CD4-positive, alpha-beta T cell treated with Interferon gamma for 1 hour (primary cell): ENCODE measurements around the gene COTL1.

Experiments used
- DNase-seq: peaks from one replicate; pipeline ENCODE4 v3.0.0-alpha.2; 2020

COTL1 gene

GRCh38 chr16:84617791-84618580 lies at the start of gene COTL1:
Gene COTL1, minus strand, starts transcription at chr16:84618078. Its CDS starts 164 bp downstream, at chr16:84617914.
- DNase-seq, result peak; percentile 94

GRCh38 chr16:84665843-84666242 lies 48.0 kb upstream of the COTL1 start:
- DNase-seq, result no peak

DNA sequence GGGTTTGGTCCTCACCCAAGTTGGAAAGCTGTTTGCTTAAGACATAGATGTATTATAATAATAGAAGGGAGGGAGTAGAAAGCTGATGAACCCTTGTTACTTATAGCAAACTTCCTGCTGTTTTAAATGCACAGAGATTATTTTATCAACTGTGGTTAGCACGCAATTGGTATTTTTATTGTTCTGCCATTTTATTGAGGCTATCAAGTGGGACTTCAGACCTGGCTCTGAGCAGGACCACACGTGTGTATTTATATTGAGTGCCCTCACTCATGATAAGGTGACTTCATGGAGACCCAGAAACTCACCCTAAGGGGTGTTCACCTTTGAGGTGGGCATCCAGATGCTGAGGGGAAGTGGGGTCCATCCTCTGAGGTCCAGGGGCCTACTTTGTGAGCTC lies 47.5 kb upstream of the COTL1 start:
- DNase-seq, result no peak

DNA sequence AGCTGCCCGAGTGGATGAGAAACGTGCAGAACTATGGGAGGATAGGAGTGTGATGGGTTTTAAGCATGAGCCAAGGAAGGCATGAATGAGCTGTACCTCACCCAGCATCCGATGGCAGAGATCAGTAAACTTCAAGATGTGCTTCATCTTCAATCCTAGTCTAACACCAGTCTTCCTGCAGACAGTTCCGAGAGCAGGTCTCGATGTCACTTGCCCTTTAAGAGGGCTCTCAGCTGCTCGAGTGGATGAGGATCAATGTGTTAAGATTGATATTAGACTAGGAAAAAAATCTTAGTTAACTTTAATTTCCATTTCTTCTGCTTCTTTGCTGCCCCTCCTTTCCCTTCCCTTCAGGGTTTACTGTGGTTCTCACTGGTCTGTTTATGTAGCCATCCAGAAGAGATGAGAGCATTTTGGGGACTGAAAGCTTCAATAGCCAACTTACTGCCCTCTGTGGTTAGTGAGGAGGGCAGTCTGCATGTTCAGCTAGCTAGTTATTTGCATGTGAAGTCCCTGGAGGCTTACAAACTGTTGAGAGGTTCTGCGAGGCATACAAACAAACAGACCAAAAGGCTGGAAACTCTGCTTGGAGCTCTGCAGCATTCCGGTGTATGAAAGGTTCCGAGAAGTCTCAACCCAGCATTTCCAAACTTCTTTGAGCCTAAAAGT lies 45.7 kb upstream of the COTL1 start:
- no peak for DNase-seq

DNA sequence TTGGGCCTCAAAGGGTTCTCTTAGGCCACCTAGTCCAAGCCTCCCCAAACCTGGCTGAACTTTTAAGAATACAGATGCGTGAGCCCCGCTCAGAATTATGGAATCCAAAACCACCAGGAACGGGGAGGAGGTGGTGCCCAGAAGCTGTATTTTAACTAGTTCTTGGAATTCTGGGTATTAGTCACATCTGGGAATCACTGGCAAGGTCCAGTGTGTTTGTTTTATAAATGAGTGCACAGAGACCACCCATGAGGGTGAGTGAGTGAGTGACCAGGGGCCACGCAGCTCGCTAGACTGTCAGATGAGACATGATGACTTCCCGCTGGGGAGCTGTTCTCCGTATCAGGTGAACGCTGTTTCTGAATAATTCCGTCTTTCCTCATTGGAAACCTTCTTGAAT lies 44.6 kb upstream of the COTL1 start:
- DNase-seq, result no peak

GRCh38 chr16:84661418-84662060 lies 43.7 kb upstream of the COTL1 start:
- no peak for DNase-seq

DNA sequence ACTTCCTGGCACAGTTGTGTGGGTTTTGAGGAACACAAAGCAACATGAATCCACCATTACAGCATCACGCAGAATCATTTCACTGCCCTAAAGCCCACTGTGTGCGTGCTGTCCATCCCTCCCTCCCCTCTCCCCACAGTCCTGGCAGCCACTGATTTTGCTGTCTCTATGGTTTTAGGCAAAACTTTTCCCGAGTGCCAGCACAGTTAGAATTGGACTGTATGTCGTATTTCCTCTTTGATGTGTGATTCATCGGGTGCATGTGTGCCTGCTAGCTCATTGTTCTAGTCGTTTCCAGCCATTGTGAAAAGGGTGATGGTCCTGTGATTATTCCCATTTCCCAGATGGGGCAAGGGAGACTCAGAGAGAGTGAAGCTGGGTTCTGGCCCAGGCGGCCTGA lies 43.1 kb upstream of the COTL1 start:
- no peak for DNase-seq

DNA sequence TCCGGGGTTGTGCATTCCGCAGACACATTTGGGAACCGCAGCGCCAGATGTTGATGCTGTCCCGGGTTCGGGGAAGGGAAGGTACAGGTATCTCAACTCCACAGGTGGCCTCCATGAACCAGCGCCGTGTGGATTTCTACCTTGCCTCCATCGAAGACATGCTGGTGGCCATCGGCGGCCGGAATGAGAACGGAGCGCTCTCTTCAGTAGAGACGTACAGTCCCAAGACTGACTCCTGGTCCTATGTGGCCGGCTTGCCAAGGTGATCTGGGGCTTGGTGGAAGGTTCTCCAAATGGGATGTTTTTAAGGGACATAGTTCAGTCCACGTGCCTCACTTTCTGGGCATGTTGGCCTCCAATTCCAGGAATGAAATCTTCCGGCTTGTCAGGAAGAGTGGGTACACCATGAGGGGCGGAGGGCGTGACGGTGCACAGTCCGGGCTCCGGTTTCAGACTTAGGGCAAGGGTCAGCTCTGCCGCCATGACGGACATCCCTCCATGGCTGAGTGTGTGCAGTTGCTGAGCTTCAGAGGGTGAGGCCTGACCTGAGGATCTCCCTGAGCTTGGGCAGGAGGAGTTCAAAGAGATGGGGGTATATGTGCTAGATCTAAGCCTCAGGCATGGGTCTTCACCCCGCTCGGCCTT lies 41.9 kb upstream of the COTL1 start:
- DNase-seq, result no peak

GRCh38 chr16:84658690-84659089 lies 40.8 kb upstream of the COTL1 start:
- DNase-seq, result no peak

DNA sequence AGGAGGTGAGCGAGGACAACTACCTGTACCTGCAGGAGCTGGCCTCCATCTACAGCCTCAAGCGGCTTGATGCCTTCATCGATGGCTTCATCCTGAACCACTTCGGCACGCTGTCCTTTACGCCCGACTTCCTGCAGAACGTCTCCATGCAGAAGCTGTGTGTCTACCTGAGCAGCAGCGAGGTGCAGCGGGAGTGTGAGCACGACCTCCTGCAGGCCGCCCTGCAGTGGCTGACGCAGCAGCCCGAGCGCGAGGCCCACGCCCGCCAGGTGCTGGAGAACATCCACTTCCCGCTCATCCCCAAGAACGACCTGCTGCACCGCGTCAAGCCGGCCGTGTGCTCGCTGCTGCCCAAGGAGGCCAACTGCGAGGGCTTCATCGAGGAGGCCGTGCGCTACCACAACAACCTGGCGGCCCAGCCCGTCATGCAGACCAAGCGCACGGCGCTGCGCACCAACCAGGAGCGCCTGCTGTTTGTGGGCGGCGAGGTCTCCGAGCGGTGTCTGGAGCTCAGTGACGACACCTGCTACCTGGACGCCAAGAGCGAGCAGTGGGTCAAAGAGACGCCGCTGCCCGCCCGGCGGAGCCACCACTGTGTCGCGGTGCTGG lies 39.5 kb upstream of the COTL1 start:
- DNase-seq, result no peak

- DNase-seq, result no peak
Observed at GRCh38 chr16:84656649-84657048, 38.8 kb upstream of the COTL1 start.

DNA sequence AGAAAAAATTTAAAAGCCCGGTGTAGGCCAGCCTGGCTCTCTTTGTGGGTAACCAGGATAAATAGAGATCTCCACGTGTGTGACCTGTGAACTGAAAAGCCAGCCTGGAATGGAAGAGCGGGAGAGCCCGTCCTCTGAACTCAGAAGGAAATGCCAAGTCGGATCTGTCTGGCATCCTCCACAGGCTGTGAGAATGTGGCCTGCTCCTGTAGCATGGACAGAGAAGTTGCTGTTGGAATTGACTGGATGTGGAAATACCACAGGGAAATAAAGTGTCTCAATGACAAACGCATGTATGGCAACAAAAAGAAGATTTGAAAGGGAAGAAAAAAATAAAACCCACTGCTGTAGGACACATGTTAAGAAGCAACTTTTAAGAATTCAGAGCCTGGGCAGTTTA lies 37.1 kb upstream of the COTL1 start:
- DNase-seq, result no peak

GRCh38 chr16:84654238-84654637 lies 36.4 kb upstream of the COTL1 start:
- DNase-seq, result no peak

DNA sequence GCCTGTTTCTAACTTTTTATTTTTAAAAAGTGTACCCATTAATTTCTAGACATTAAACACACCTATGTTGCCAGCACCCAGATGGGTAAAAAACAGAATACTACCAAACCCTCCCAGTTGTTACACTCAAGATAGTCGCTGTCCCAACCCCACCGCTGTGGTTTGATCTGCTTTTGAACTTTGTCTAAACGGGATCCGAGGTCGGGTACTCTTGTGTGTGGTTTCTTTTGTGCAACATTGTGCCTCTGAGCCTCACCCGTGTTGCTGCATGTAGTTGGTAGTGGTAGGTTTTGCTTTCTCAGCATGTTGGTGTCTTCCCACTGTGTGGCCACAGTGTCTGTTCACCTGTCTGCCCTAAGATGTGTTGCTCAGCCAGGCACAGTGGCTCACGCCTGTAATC lies 34.7 kb upstream of the COTL1 start:
- DNase-seq, result peak; percentile 19

DNA sequence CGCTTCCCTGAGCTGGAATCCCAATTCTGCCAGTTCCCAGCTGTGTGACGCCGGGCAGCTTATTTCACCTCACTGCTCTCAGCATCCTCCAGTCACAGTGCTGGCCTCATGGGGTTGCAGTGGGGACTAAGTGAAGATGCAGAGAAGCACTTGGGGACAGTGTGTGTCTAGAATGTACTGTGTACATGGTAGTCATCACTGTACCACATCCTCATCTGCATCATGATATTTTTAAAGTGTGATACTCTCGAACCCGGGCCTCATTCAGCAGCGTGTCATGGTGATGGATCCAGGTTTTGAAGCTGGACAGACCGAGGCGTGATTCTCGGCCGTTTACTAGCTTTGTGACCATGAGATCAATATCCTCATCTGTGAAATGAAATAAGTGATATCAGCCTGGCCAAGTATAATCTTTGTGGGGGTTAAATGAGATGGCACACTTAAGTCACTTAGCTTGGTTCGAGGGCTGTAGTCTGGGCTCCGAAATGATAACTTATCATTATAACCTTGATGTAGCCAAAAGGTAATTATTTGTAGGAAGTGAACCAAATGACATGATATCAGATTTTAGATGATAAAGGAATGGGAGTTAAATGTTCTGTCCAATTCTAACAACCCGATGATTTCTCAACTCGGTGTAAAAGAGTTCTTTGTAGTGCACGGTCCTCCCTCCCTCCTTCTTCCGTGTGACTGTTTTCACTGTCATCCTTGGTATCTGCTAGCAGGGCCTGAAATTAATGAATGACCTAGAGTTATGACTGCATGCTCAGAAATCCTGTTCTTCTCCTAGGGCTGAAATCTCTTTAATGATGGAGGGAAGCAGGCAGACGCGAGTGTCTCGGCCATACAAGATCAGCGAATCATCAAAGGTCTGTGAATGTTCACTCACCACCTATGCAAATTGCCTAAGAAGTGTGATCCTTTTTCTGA lies 32.4 kb upstream of the COTL1 start:
- DNase-seq, result no peak

- DNase-seq, result no peak
Observed at GRCh38 chr16:84649511-84649861, 31.6 kb upstream of the COTL1 start.

DNA sequence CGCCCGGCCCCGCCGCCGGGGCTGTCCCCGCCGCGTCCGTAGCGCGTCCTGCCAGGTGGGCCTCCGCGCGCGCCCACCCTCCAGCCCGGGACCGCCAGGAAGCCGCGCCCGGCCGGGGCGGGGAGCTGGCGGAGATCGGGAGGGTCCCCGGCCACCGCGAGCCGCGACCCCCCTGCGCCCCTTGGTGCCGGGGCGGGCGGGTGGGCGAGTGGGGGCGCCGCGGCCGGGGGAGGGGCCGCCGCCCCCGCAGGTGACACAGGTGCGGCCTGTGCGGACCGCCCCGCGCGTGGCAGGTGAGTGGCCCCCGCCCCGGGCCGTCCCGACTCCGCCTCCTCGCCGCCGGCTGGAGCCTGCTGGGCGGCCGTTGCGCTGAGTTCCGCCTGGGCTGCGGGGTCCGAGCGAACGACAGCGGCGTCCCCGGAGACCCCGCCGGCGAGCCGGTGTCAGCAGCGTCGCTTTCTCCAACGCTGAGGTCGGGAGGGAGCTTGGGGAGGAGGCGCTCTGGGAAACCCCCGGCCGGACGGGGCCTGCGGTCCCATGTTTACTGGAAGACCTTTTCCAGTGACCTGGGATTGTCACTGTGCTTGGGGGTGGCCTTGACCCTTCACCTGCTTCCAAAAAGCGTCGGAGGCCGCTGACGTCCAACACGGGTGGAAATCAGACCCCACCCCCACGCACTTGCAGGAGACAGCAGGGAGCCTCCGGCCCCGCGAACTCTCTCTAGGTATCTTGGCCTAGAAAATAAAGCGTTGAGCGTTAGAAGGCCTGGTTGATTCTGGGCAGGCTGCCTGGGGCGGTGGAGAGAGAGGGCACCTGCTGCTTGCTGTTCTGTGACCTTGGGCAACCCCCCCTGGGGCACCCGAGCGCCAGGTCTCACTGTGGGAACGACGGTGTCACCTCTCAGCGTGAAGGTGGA lies 31.0 kb upstream of the COTL1 start:
- DNase-seq, result peak; percentile 34

GRCh38 chr16:84647828-84648594 lies 30.1 kb upstream of the COTL1 start, which contains the start of gene KLHL36:
Gene KLHL36, plus strand, starts transcription at chr16:84648511. Its CDS starts 2,357 bp downstream, at chr16:84650868.
- DNase-seq, result peak; percentile 66

GRCh38 chr16:84643674-84644073 lies 25.8 kb upstream of the COTL1 start:
- no peak for DNase-seq

GRCh38 chr16:84643180-84643583 lies 25.3 kb upstream of the COTL1 start:
- DNase-seq, result no peak
